ENCODE data around the gene RAX2.
"Not testable (repeated sequence)": the region's sequence is repeated elsewhere in the genome, so short reads cannot be mapped to it uniquely, and the experiment has no call there.

The RAX2 gene

GRCh38 chr19:3771906-3772455, at the start of gene RAX2:
TSS of gene RAX2 (minus strand) at chr19:3772228. CDS start at chr19:3771742, 486 bp downstream.
- DNase-seq, result no peak

GRCh38 chr19:3821156-3821555, 49.1 kb upstream of the RAX2 start:
- no peak for DNase-seq

- DNase-seq, result no peak
These were observed 48.0 kb upstream of the RAX2 start for GRCh38 chr19:3819989-3820388.

- no peak for DNase-seq
These were observed 46.9 kb upstream of the RAX2 start for GRCh38 chr19:3818918-3819317.

- DNase-seq, result no peak
These were observed 46.4 kb upstream of the RAX2 start for GRCh38 chr19:3818466-3818865.

GRCh38 chr19:3817761-3818160, 45.7 kb upstream of the RAX2 start:
- no peak for DNase-seq

- DNase-seq, result no peak
These were observed 44.7 kb upstream of the RAX2 start for GRCh38 chr19:3816566-3817218.

GRCh38 chr19:3816148-3816547, 44.1 kb upstream of the RAX2 start:
- not testable (repeated sequence) for DNase-seq

- no peak for DNase-seq
These were observed 42.6 kb upstream of the RAX2 start for GRCh38 chr19:3814648-3815047.

GRCh38 chr19:3813473-3814392, 41.7 kb upstream of the RAX2 start:
- DNase-seq, result no peak

- no peak for DNase-seq
These were observed 38.8 kb upstream of the RAX2 start for GRCh38 chr19:3810708-3811355.

- DNase-seq, result no peak
These were observed 38.1 kb upstream of the RAX2 start for GRCh38 chr19:3809881-3810707.

- DNase-seq, result no peak
These were observed 36.6 kb upstream of the RAX2 start for GRCh38 chr19:3808420-3809143.

GRCh38 chr19:3807574-3808354, 35.7 kb upstream of the RAX2 start:
- DNase-seq, result no peak

GRCh38 chr19:3807131-3807480, 35.1 kb upstream of the RAX2 start:
- no peak for DNase-seq

GRCh38 chr19:3805859-3806258, 33.8 kb upstream of the RAX2 start:
- DNase-seq, result no peak

GRCh38 chr19:3804429-3804828, 32.4 kb upstream of the RAX2 start:
- no peak for DNase-seq

GRCh38 chr19:3803986-3804385, 32.0 kb upstream of the RAX2 start:
- DNase-seq, result no peak

GRCh38 chr19:3803114-3803888, 31.3 kb upstream of the RAX2 start:
- no peak for DNase-seq

- DNase-seq, result no peak
These were observed 29.5 kb upstream of the RAX2 start for GRCh38 chr19:3801412-3802096.
